ENCODE results near the gene MYOG.

The MYOG gene

DNA sequence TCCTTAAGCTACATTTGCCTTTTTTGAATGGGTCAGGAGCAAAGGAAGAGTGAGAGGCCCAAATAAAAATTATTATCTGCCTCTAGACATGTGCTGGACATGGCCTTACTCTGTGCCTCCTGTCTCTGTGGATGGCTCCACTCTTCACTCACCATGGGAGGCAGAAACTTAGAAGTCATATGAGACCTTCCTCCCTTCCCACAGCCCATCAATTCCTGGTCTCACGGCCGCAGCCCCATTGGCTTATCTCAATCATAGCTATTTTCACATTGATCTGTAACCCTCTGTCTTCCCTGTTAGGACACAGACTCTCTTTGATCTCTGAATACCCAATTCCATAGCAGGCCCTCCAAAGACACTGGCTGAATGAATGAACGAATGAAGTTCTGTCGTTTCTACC is 27.5 kb upstream of the MYOG start:
- no peak overlapping the region for H3K4me3 ChIP-seq (ENCODE audit: low read depth, low read length)
- TF ChIP-seq, protein P1, sequence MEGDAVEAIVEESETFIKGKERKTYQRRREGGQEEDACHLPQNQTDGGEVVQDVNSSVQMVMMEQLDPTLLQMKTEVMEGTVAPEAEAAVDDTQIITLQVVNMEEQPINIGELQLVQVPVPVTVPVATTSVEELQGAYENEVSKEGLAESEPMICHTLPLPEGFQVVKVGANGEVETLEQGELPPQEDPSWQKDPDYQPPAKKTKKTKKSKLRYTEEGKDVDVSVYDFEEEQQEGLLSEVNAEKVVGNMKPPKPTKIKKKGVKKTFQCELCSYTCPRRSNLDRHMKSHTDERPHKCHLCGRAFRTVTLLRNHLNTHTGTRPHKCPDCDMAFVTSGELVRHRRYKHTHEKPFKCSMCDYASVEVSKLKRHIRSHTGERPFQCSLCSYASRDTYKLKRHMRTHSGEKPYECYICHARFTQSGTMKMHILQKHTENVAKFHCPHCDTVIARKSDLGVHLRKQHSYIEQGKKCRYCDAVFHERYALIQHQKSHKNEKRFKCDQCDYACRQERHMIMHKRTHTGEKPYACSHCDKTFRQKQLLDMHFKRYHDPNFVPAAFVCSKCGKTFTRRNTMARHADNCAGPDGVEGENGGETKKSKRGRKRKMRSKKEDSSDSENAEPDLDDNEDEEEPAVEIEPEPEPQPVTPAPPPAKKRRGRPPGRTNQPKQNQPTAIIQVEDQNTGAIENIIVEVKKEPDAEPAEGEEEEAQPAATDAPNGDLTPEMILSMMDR (IDR thresholded peaks at IDR 0.05; ENCODE audit: low read depth, low read length), result no peak

DNA sequence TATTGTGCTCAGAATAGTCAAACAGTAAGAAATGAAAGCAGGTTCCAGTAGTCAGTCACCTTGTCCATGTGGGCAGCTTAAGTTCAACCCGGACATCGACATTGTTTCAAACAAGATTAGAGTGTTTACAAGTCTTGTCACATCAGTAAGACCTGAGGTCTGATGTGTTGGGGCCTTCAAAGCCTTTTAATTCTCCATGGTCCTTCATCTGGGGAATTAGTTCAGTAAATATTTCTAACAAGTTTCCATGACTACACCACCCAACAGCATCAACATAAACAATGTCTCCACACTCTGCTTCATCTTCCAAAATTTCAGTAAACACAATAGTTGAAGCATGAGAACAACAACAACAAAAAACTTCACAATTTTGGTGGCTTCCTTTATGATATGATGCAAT is 26.7 kb upstream of the MYOG start:
- TF ChIP-seq, protein P1 (IDR thresholded peaks at IDR 0.05; ENCODE audit: low read depth, low read length), result no peak
- H3K4me3 ChIP-seq (ENCODE audit: low read depth, low read length), result no peak overlapping the region

DNA sequence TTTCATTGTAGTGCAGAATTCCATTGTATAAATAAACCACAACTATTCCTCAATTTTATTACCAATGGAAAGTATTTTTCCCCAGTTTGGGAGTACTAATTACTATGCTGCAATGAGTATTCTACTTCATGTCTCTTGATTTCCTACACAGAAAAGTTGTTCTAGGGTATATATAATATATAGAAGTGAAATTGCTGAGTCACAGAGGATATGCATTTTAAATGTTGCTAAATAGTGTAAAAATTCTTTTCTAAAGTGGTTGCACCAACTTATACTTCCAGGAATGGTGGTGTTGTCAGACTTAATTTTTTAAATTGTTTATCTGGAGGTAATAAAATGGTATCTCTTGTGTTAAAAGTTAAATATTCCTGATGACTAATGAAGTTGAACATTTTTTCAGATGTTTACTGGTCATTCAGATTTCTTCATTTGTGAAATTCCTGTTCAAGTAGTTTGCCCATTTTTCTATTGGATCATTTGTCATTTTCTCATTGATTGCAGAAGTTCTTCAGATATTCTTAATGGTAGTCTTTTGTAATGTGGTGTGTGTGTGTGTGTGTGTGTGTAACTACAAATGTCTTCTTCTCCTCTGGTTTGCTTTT is 19.1 kb upstream of the MYOG start:
- H3K4me3 ChIP-seq (ENCODE audit: low read depth, low read length), result no peak overlapping the region
- TF ChIP-seq, protein P1 (IDR thresholded peaks at IDR 0.05; ENCODE audit: low read depth, low read length), result no peak

DNA sequence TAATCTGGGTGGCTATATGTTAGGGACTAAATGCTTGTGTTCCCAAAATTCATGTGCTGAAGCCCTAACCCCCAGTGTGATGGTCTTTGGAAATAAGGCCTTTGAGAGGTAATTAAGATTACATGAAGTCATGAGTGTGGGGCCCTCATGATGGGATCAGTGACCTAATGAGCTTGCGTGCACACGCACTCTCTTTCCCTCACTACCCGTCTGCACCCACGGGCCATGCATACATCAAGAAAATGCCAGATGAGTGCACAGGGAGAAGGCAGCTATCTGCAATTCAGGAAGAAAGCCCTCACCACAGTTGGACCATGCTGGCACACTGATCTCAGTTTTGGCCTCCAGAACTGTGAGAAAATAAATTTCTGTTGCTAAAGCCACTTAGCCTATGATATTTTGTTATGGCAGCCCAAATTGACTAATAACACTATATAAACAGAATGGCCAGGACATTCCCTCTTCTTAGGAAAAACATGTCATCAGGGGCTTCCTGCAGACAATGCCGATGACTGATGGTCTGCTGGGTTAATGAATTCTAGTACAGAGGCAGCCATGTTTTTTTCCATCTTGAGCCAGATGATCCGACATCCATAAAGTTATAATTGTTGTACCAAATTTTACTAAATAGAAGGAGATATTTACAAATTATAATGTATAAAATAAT is 18.1 kb upstream of the MYOG start:
- TF ChIP-seq, protein P1 (IDR thresholded peaks at IDR 0.05; ENCODE audit: low read depth, low read length), result no peak
- no peak overlapping the region for H3K4me3 ChIP-seq (ENCODE audit: low read depth, low read length)

DNA sequence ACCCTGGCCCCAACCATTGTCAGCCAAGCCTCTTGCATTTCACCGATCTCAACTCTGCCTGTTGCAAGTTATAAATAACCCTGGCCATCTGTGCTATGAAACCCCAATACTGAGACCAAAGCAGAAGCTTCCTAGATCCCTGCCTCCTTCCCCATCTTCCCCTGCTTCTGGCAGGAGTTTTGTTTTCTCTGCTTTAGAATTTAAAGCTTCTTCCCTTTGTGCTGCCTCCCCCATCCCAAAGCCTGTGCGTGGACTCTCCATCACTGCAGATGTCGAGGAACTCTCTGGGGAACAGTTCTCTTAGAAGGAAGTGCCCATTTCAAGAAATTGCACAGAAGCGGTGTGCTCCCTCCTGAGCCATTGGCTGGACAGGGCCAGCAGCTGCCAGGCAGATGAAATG is 17.4 kb upstream of the MYOG start:
- H3K4me3 ChIP-seq (ENCODE audit: low read depth, low read length), result no peak overlapping the region
- TF ChIP-seq, protein P1 (IDR thresholded peaks at IDR 0.05; ENCODE audit: low read depth, low read length), result no peak

DNA sequence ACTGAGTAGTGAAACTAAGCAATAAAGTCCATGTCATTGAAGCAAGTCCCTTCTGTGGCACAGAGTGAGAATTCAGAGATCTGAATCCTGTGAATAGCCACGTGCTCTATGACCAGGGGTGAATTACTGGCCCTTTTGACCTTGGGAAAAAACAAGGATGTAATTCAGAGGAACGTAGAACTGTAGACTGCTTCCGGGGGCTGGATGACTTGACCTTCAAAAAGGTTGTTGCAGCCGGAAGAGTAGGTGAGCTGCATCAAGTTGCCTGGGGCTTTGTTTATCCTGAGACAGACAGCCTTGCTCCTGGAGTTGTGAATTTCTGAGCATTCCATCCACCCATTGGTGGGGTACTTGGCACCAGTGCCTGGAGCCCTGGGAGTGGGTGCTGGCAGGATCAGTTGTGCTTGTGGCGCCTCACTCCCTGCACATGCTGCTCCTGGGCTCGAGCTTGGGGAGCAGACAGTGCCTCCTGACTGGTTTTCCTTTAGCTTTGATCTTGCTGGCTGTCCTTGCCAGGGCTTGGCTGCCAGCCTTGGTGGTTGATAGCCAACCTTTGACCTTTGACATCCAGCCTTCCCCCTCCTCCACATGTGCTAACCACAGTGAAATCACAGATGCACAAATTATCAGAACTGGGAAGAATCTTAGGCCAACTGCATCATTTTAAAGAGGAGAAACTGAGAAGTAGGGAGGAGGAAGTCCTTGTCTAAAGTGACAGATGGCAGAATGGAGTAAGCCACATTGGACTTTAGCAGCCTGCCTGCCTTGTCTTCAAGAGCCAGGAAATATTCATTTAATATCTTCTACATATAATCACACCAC is 16.2 kb upstream of the MYOG start:
- no peak overlapping the region for H3K4me3 ChIP-seq (ENCODE audit: low read depth, low read length)
- TF ChIP-seq, protein P1 (IDR thresholded peaks at IDR 0.05; ENCODE audit: low read depth, low read length), result no peak

DNA sequence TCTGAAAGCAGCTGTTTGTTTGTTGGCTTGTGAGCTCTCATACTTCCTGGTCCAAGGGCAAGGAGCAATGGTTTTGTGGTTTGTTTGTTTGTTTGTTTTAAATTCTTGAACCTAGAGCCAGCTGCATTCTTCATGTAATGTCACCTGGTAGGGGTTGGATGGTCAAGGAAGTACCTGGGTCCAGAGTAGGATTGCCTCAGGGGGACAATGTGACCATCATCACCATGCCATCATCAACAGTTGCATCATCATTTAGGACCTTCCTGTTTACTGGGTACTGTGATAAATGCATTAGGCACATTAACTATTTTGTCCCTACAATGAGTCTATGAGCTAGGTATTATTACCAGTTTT is 14.7 kb upstream of the MYOG start:
- TF ChIP-seq, protein P1 (IDR thresholded peaks at IDR 0.05; ENCODE audit: low read depth, low read length), result no peak
- no peak overlapping the region for H3K4me3 ChIP-seq (ENCODE audit: low read depth, low read length)
